ENCODE measurements around the gene SORCS3.

The SORCS3 gene

DNA sequence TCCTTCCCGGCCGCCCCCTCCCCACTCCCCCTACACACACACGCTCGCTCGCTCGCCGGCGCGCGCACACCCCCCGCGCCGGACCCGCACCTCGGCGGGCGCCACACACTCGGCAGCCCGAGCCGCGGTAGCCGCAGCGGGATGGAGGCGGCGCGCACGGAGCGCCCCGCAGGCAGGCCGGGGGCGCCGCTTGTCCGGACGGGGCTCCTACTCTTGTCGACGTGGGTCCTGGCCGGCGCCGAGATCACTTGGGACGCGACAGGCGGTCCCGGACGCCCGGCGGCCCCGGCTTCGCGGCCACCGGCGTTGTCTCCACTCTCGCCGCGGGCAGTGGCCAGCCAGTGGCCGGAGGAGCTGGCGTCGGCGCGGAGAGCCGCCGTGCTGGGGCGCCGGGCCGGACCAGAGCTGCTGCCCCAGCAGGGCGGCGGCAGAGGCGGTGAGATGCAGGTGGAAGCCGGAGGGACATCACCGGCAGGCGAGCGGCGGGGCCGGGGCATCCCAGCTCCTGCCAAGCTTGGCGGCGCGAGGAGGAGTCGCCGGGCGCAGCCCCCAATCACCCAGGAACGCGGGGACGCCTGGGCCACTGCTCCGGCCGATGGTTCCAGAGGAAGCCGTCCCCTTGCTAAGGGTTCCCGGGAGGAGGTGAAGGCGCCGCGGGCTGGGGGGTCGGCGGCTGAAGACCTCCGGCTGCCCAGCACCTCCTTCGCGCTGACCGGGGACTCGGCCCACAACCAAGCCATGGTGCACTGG, at the start of gene SORCS3:
TSS of gene SORCS3 (plus strand) at position 104 of the 750 bp plus-strand sequence.
- ATAC-seq: no peak

DNA sequence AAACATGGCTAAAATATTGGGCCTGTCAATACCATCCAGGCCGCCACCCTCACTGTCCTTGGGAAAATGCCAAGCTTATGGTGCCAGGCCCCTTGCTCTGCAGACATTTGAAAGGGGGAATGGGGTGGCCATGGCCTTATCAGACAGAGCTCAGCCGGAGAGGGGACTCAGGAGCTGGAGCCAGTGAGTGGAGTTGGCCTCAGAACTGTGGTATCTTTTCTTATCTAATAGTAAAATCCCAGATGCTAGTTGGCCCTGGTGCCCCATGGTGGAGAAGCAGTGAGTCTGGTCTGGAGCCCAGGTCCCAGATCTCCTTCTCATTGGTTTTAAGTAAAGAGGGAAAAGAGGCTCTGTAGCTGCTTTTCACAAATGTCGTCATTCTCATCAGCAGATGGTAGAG, 49.6 kb upstream of the SORCS3 start:
- ATAC-seq: no peak

DNA sequence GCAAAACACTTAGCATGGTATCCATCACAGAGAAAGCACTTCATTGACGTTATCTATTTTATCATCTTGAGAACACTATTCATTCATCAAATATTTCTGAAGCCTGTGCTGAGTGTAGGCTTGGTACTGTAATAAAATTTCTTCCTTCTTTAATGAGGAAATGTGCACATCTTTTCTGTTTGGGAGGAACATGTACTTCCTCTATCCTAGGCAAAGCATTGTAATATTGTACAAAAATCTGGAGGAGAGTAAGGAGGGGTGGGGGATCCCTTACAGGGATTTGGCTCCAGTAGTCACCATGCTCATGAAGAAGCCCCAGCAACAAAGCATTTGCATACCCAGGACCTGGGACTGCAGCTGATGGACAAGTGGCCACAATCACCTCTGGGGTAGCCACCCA, 39.9 kb upstream of the SORCS3 start:
- no peak for ATAC-seq

DNA sequence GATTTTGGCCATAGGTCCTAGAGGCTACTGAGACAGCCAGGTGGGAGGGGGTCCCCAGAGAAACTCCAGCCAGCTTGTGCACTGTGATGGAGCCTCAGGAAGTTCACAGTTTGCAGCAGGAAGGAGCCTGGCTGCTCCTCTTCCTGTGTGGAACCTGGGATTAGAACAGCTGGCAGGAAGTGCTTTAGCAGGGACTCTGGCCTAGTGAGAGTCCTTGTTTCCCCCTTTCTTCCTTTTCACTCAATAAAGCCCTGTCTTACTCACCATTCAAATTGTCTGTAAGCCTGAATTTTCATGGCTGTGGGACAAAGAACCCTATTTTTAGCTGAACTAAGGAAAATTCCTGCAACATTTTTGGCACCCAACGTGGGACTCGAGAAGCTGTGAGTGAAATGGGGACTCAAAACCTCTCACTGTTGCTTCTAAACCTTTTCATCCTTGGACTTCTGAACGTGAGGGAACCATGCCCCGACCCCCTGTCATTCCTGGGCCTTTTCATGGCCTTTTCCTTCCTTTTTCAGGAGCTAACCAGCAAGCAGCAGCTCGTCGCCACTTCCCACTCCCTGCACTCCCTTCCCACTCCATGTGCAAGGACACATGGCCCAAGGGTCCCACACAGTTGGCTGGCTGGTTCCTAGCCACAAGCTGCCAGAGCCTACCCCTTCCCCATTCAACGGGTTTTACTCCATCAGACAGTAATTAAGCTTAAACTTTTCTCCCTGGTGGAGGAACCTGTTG, 32.8 kb upstream of the SORCS3 start:
- no peak for ATAC-seq

DNA sequence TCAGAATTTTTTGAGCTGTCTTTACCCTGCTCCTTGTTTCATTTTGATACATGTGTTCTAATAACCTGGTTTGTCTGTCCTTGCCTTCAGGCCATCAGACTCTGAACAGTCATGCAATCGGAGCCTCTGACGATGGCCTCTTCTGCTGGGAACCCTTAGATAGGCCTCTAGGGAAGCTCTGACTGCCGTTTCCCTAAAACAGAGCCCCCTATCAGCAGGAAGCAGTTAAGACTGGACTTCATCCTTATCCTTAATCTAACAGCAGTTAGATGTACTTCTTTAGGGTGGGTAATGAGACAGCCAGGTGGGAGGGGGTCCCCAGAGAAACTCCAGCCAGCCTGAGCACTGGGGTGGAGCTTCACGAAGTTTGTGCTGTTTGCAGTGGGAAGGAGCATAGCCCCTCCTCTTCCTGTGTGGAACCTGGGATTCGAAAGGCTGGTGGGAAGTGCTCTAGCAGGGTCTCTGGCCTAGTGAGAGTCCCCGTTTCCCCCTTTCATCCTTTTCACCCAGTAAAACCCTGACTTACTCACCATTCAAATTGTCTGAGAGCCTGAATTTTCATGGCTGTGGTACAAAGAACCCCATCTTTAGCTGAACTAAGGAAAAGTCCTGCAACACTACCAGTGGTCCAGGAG, 28.4 kb upstream of the SORCS3 start:
- ATAC-seq: no peak

DNA sequence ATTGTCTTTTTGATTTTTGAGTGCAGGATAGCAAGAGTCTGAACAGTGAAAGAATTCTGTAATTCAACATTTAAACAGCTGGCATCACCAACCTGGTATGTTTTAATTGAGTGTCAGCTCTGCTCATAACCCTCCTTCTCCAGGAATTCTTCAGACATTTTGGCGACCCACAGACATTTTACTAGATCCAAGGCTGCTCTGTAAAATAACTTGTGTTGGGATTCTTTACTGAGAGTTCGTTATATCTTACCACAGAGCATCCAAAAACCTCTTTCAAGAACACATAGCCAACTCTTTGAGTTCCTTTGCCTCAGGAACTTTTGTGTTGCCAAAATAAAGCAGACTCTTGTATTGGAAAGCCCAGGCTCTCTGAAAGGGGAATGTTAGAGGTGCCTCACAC, 27.7 kb upstream of the SORCS3 start:
- no peak for ATAC-seq

DNA sequence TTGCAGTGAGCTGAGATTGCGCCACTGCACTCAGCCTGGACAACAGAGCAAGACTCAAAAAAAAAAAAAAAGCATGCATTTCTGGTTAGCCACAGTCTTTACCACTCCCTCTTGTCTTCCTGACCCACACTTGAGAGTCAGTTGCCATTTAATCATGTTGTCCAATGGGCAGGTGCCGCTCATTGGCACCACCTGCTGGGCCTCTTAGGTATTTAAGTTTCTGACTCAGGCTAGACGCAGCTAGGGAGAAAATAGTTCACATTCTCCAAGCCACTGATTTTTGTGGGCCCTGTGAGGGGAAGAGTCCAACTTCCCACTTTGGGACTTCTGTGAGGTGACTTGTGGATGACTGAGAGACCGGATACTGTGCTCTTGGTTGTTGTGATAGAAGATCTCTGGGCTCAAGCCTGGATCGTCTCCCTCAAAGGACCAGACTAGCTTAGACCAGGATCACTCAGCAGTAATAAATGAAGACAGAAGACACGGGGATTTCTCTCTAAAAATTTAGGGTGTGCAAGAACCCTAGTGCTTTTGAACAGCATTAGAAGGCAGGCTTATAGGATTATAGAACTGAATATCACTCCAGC, 26.8 kb upstream of the SORCS3 start:
- ATAC-seq: no peak

DNA sequence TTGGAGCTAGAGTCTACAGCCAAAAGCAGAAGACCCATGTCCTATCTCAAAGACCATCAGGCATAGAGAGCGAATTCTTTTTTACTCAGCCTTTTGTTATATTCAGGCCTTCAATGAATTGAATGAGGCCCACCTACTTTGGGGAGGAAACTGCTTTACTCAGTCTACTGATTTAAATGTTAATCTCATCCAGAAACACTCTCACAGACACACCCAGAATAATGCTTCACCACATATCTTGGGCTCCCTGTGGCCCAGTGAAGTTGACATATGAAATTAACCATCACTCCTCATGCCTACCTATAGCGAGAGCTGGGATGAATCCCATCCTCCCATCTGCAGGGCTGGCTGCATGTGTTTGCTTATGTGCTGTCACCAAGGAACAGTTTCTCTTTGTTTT, 26.0 kb upstream of the SORCS3 start:
- no peak for ATAC-seq

DNA sequence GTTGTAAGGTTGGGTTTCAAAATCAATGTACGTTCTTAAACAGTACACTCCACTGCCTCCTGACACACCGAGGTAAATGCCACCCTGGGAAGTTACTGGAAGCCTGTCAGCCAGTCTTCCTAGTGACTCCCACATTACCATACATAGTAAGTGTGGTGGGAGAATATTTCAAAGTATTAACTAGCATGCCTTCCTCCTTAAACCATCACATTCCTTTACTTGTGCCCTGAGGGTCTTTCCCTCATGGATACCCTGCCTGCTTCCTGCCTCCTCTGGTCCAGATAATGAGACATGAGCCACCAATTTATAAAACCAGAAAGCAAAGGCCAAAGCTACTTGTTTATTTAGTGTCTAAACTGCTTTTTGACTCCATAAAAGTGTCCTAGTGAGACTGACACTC, 23.3 kb upstream of the SORCS3 start:
- ATAC-seq: no peak

DNA sequence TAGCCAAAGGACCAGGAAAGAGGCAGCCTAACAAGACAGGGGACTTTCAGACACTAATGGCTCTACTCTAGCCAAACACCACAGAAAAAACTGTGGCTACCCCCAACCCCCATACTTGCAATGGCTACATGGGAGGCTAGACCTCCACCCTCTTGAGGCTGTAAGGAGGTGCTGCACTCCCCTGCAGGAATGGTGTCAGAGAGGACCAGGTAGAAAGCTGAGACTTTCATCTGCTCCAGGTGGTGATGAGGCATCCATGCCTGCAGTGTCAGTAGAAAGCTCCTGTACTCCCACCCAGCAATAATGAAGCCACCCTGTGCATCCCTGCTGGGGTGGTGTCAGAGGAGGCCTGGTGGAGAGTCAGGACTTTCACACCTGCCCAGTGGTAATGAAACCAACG, 18.9 kb upstream of the SORCS3 start:
- no peak for ATAC-seq

DNA sequence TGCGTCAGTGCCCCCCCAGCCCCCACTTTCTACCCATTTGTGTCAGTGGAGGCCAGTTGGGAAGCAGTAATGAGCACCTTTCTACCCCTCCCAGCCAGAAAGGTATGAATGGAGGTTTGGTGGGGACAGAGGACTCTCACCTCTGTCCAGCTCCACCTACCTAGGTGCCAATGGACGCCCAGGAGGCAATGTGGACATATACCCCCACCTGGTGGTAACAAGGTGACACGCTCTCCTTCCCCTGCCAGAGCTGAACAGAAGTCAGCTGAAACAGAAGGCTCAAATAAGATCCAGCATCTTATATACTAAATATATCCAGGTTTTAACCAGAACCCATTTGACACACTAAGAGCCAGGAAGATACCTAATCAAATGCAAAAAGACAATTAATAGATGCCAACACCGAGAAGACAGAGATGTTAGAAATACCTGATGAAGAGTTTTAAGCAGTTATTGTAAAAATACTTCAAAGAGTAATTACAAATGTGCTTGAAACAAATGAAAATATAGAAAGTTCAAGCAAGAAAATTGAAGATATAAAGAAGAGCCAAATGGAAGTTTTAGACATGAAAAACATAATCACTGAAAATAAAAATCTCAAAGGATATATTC, 18.4 kb upstream of the SORCS3 start:
- ATAC-seq: no peak

DNA sequence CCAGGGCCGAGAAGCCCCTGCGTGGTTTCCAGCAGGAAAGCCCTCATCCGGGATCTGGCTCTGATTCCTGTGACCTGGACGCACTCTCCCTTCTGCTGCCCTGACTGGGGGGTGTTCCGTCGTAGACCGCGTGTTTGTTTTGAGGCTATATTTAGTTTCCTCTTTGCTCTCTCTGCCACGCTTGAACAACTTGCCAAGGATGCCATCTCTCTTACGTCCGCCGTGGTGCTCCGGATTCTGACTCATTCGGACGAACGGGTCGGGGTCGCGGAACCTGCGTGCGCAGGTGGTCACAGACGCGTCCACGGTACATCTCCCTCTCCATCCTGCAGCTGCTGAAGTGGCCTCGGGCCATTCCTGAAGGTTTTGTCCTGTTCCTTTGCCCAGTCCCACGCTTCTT, 10.4 kb upstream of the SORCS3 start:
- ATAC-seq: no peak

DNA sequence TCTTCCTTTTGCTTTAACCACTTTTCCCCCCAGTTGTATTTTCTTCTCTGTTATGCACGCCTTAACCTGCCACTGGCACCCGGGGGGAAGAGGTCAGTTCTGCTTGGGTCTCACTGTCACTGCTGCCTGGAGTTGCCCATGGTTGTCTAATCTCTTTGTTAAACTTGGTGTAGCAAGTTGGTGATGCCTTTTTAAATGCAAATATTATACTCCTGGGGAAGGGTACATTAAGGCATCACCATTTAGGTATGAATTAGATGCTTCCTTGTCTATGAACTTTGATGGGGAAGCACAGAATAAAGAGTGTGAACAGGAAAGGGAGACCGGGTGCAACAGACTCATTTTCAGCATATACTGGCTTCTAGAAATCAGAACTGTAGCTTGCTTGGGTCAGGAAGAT, 9.1 kb upstream of the SORCS3 start:
- ATAC-seq: no peak

DNA sequence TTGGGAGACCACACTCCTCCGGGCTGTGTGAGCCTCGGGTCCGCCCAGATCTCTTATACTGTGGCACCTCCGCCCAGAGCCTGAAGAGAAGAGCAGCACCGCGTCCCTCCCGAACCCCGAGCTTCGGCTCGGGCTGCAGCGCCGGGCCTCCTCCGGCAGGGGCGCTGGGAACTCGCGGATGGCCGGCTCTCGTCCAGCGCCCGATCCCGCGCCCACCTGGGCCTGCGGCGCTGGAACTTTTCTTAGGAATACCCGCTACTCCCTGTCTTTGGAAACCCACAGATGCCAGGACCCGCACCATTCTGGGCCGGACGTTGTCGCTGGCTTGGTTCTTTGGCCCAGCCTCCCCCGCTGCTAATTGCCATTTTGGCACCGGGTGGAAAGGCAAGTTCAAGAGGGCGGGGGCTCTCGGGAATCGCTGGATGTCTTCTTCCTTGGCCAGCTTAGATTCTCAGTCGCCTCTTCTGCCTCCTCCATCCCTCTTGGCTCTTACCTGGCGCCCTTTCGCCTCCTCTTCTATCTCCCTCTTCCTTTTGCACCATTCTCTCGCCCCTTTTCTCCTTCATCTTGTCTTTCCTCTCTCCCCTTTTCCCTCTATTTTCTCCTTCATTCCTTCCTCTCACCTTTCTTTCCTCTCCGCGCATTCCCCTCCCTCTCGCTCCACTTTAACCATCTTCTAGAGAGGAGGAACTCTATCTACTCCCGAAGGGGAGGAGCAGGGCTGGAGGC, 2.1 kb upstream of the SORCS3 start:
- no peak for ATAC-seq

DNA sequence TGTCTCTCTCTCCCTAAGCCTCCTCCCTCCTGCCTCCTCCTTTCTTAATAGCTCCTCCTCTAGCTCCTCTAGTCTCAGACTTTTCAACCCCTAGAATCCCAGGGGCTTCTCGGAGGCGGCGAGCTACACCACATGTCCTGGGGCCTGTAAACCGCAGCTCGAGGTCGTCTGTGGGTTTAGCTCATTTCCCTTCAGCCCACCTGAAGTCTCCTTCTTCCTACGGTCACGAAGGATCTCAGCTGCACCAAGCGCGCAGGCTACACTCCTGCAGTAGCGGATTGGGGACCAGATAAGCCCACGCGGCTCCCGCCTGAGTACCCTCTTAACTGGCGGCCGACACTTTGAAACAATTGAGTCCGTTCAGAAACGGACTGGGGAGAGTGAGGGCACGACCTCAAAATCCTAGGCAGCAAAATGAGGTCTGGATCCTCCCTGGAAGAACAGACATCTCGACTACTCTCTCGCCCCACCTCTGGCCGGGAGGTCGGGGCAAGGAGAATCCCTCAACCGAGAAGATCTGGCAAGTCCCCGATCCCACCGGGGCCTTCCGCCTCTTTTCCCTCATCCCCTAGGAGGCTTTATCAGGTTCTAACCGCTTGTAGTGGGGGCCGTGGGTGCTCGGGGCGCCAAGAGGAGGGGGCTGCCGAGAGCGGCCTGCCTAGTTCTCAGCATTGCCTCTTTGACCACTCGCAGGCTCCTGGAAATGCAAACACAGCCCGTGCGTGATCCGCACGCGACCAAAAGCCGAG, 1.3 kb upstream of the SORCS3 start:
- no peak for ATAC-seq

DNA sequence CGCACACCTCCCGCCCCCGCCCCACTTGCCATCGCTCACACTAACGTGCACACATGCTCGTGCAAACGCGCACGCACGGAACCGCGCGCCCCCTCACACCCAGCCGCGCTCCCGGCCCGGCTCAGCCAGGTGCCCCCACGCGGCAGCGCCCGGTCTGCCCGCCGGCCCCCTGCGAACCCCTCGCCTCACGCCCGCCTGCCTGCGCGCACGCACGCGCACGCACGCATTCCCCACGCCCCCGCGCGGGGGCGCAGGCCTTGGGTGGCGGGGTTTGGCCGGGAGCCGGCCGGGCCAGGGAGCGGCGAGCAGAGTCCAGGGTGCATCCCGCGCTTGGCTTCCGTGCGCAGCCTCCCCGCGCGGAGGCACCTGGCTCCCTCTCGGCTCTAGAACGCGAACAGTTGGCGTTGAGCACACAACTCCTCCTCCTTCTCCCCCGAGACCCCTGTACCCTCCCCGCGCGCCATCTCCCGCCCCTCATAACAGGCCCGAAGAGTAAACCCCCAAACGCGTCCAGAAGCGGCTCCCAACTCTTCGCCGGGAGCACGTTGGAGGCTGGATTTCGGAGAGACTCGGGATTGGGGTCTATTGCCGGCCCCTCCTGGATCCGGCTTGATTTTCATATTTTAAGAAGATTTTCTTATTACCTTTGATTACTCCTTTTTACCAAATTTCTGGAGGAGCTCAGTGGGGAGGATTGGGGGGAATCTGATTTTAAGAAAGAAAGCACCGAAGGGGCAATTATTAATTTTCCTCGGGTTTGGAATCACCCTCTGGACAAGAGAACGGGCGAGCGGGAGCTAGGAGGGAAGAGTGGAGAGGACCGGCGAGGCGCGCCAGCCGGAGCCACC, 527 bp upstream of the SORCS3 start:
- no peak for ATAC-seq

DNA sequence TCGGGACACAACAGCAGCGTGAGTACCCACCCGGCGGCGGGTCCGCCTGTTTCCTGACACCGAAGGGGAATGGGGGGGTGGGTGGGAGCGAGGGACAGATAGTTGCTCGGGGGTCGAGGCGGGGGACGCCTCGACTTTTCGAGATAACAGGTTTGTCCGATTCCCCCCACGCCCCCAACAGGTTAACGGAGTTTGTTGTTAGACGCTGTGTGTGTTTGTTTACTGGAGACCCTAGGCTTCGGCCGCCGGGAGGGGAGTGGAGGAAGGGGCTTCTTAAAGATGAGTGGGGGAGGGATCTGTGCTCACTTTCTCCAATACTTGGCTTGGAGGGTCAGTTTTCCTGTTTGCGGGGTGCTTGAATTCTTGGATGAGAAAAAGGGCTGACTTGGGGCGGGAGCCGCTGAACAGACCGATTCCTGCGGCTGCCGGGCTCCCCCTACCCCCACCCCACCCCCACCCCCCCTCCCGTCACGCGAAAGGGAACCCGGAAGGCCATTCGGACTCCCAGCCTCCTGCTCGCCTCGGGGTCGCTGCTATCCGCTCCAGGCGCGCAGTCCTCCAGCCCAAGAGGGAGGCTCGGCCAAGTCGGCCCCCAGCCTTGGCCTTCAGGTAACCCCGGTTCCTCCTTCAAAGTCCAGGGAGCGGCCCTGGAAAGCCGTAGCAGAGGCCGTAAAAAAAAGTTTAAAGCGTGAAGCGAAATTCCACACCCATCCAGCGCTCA, 1.0 kb downstream of the SORCS3 start:
- no peak for ATAC-seq

DNA sequence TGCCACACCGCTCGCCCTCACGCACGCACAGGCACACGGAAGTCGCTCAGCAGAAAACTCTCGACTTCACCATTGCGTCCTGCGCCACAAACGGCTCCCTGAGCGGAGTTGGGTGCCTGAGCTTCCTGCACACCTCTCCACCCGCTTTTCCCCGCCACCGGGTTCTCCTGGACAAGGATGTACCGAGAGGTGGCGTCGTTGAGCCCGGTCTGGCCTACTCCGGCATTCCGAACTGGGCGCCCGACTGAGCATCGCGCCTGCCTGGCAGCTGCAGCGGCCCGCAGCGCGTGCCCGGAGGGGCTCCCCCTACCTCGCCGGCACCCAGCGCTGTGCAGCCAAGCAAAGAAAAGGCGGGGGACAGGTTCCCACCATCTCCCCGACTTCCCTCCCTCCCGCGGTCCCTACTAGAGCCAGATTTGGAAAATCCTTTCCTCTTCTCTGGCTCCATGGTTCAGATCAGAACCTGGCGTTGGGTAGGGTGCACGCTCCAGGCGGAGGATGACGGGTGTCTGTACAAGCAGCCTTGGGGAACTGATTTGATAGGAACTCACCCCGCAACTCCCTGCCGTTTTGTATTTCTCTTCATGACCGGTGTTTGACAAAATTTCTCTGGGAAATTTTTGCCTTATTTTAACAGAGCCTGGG, 1.7 kb downstream of the SORCS3 start:
- ATAC-seq: no peak

DNA sequence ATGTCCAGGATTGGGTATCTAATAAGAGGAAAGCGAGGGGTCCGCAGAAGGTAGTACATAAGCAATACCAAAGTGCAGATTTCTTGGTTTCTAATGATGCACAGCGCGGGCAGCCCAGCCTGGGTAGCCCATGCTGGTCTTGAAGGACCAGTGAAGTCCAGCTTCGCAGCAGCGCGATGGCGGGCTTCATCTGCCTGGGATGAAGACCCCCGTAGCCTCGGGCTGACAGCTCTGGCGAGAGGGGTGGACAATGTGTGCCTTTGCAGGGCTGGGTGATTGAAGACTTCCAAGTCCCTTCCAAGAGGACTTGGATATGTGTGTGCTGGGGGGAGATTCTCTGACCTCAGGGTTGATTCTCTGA, 2.2 kb downstream of the SORCS3 start:
- ATAC-seq: no peak

DNA sequence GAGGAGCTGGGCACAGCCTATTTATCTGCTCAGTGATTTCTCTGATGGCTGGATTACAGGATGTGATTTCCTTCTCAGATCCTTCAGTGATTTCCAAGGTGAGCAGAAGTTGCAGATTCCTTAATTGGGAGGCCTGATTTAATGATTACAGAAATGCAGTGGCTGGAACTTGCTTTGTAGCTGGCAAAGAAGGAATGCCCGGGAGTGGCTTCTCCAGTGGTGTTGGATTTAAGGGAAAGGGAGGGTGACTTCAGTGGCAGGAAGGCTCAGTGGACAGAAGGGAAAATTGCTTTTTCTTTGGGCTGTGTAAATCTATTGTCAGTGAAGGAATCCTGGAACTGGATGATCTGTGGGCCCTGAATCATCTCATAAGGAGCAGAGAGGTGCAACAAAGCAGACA, 5.1 kb downstream of the SORCS3 start:
- no peak for ATAC-seq

Data from activated CD4-positive, CD25-positive, alpha-beta regulatory T cell treated with anti-CD3 and anti-CD28 coated beads, Interleukin-2, amount 50 U/mL, for 24 hours (primary cell).